Renal cortex interstitium (tissue), 11 donors: Measurements from ENCODE around the gene PTPN11. TPM values are rescaled to one million over a fixed set of nuclear protein-coding genes. Genes with fewer than 3 reads are reported as not detected.
"Not testable (repeated sequence)": the region's sequence is repeated elsewhere in the genome, so short reads cannot be mapped to it uniquely, and the experiment has no call there.

Experiments
- DNase-seq, 11 donors: peaks; one replicate each; pipeline ENCODE4 v3.0.0-alpha.2; 2013; ENCODE audit warnings: low read depth in 9 of 11, low spot score in 4 of 11; ENCODE audit errors: extremely low read depth in 1 of 11
- polyA plus RNA-seq, 3 donors: library from polyadenylated mRNA; unstranded; fragments of 120-200 nt; gene quantifications; one replicate each; pipeline ENCODE4 v1.2.1, GENCODE V29; 2013; ENCODE audit not compliant: insufficient read length in 3 of 3

PTPN11 gene
- polyA plus RNA-seq, 3 donors: 75.4 to 84.7 (median 77.5) TPM

- DNase-seq: no peak
These were observed 16.7 kb upstream of the PTPN11 start for GRCh38 chr12:112401903-112402498.

- DNase-seq: no peak
These were observed 11.9 kb upstream of the PTPN11 start for GRCh38 chr12:112406519-112407488.

GRCh38 chr12:112407683-112408082 is 11.1 kb upstream of the PTPN11 start:
- not testable (repeated sequence) for DNase-seq

GRCh38 chr12:112408621-112409020 is 10.1 kb upstream of the PTPN11 start:
- DNase-seq: no peak

GRCh38 chr12:112409064-112409905 is 9.5 kb upstream of the PTPN11 start, which contains the start of gene RPL6:
TSS of gene RPL6 (minus strand) at chr12:112409605. CDS start at chr12:112408656, 949 bp downstream.
- DNase-seq: peak; percentile 77 to 94 (median 87)

GRCh38 chr12:112409906-112410244 is 8.9 kb upstream of the PTPN11 start:
- DNase-seq: no peak

- no peak for DNase-seq
These were observed 4.7 kb upstream of the PTPN11 start for GRCh38 chr12:112413855-112414625.

- not testable (repeated sequence) for DNase-seq
These were observed 3.3 kb upstream of the PTPN11 start for GRCh38 chr12:112415457-112415856.

- DNase-seq: no peak
These were observed 507 bp upstream of the PTPN11 start for GRCh38 chr12:112418273-112418607.

GRCh38 chr12:112419297-112420133 is 768 bp downstream of the PTPN11 start:
- DNase-seq: peak in 6 of 11 donors; percentile 34 to 51 (median 38)

GRCh38 chr12:112420740-112421139 is 2.0 kb downstream of the PTPN11 start:
- DNase-seq: no peak

- DNase-seq: no peak
These were observed 2.6 kb downstream of the PTPN11 start for GRCh38 chr12:112421363-112421762.

GRCh38 chr12:112422531-112422930 is 3.8 kb downstream of the PTPN11 start:
- no peak for DNase-seq

- no peak for DNase-seq
These were observed 5.4 kb downstream of the PTPN11 start for GRCh38 chr12:112424126-112424525.

- no peak for DNase-seq
These were observed 7.0 kb downstream of the PTPN11 start for GRCh38 chr12:112425582-112426382.

GRCh38 chr12:112427760-112428159 is 9.0 kb downstream of the PTPN11 start:
- no peak for DNase-seq

GRCh38 chr12:112430929-112431328 is 12.2 kb downstream of the PTPN11 start:
- DNase-seq: no peak
